Thoracic aorta (tissue), 2 donors: ENCODE data around the gene PARK7. TPM values are rescaled to one million over a fixed set of nuclear protein-coding genes. Genes with fewer than 3 reads are reported as not detected.

Source experiments
- ATAC-seq: fragments of 150-250 bp; one replicate; pipeline ENCODE4 v1.8.0; 2017; ENCODE audit warnings: low read depth; ENCODE audit not compliant: insufficient number of reproducible peaks, low FRiP score
- DNase-seq: peaks from one replicate; pipeline ENCODE4 v3.0.0-alpha.2; 2020; ENCODE audit warnings: low spot score
- H3K27ac ChIP-seq, 2 donors: fragments of 200-600 bp; sonication (generic); 1 replicate in 1 of 2; 2 replicates in 1 of 2; pipeline ENCODE4 v1.5.1; 2016; ENCODE audit warnings: mild to moderate bottlenecking in 2 of 2, moderate library complexity in 2 of 2
- H3K27me3 ChIP-seq: fragments of 200-600 bp; sonication (generic); replicated peaks from 2 replicates; pipeline ENCODE4 v1.6.0; 2016; ENCODE audit warnings: mild to moderate bottlenecking; ENCODE audit not compliant: insufficient read depth
- H3K36me3 ChIP-seq: fragments of 200-600 bp; sonication (generic); one replicate; pipeline ENCODE4 v1.5.1; 2016
- H3K4me1 ChIP-seq, 2 donors: fragments of 200-600 bp; sonication (generic); 1 replicate in 1 of 2; 2 replicates in 1 of 2; pipeline versions ENCODE4 v1.5.1 to v1.6.0; 2016; ENCODE audit warnings: low read depth in 2 of 2, mild to moderate bottlenecking in 1 of 2; ENCODE audit not compliant: control insufficient read depth in 1 of 2
- H3K4me3 ChIP-seq: fragments of 200-600 bp; sonication (generic); 2 replicates; pipeline ENCODE4 v1.5.1; 2016; ENCODE audit warnings: mild to moderate bottlenecking
- H3K9me3 ChIP-seq: fragments of 200-600 bp; sonication (generic); 2 replicates; pipeline ENCODE4 v1.5.1; 2016
- total RNA-seq, 2 donors: library from RNA; depleted of rRNA; stranded (reverse); fragments of >200 nt; gene quantifications; one replicate each; pipeline versions ENCODE4 v1.1.0 to v1.2.3, GENCODE V29; 2016
- TF ChIP-seq, protein P1 (sequence below): fragments of 200-600 bp; sonication (generic); IDR thresholded peaks from one replicate; pipeline ENCODE4 v1.5.1; 2019; ENCODE audit warnings: antibody characterized with exemption

PARK7 gene
- total RNA-seq, 2 donors from 2014 or later, result 140 to 145 TPM

DNA sequence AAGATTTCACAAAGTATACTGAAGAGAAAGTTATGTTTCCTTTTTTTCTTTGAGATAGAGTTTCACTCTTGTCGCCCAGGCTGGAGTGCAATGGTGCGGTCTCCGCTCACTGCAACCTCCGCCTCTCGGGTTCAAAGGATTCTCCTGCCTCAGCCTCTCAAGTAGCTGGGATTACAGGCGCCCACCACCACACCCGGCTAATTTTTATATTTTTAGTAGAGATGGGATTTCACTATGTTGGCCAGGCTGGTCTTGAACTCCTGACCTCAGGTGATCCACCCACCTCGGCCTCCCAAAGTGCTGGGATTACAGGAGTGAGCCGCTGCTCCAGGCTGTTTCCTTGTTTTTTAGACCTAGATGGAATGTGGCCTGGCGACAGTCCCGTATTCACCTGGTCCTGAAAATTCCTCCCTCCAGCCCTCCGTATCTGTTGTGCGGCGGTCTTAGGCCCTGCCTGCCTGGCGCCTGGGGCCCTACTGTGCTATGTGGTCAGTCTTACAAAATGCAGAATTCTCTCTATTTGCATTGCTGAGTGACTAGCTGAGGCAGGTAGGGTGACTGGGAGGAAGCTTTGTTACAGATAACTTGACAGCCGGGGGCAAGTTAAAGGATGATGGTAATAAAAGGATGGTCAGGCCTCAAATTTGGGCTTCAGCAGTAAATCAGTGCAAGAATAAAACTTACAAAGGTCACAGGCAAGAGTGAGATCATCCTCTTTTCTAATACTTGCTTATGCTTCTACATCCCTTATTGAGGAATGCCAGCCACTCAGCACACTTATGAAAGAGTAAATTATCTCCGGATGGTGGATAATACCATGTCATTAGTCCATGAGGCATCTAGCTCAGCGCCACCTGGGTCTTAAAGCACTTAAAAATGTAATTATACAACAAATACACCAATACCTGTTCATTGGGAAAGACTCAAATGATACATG lies 30.3 kb downstream of the PARK7 start:
- Histone ChIP-seq H3K27me3 (no peaks in the 10 kb centered on the region), H3K9me3 (no peaks in the 10 kb centered on the region), H3K36me3 (no peaks in the 10 kb centered on the region), H3K4me1 (peaks cover 0 to 10% of the 10 kb centered on the region in 2 donors), H3K27ac (no peak overlapping the region), H3K4me3 (no peak overlapping the region)
- DNase-seq (no peak), ATAC-seq (no peak)
- TF ChIP-seq, protein P1, sequence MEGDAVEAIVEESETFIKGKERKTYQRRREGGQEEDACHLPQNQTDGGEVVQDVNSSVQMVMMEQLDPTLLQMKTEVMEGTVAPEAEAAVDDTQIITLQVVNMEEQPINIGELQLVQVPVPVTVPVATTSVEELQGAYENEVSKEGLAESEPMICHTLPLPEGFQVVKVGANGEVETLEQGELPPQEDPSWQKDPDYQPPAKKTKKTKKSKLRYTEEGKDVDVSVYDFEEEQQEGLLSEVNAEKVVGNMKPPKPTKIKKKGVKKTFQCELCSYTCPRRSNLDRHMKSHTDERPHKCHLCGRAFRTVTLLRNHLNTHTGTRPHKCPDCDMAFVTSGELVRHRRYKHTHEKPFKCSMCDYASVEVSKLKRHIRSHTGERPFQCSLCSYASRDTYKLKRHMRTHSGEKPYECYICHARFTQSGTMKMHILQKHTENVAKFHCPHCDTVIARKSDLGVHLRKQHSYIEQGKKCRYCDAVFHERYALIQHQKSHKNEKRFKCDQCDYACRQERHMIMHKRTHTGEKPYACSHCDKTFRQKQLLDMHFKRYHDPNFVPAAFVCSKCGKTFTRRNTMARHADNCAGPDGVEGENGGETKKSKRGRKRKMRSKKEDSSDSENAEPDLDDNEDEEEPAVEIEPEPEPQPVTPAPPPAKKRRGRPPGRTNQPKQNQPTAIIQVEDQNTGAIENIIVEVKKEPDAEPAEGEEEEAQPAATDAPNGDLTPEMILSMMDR, result no peak

DNA sequence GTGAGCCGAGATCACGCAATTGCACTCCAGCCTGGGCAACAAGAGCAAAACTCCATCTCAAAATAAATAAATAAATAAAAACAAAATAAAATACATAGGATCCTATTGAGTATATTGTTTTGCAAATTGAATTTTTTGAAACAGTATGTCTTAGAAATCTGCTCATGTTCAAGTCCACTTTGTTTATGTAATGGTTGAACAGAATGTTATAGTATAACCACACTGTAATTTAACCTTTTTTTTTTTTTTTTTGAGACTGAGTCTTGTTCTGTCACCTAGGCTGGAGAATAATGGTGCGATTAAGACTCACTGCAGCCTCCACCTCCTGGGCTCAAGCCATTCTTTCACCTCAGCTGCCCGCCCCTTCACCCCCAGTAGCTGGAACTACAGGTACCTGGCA lies 31.4 kb downstream of the PARK7 start:
- Histone ChIP-seq H3K4me3 (no peak overlapping the region), H3K27me3 (no peaks in the 10 kb centered on the region), H3K9me3 (no peaks in the 10 kb centered on the region), H3K27ac (no peak overlapping the region), H3K4me1 (peaks cover 0 to 10% of the 10 kb centered on the region in 2 donors), H3K36me3 (no peaks in the 10 kb centered on the region)
- DNase-seq, result no peak
- TF ChIP-seq, protein P1, result no peak
- ATAC-seq, result no peak

DNA sequence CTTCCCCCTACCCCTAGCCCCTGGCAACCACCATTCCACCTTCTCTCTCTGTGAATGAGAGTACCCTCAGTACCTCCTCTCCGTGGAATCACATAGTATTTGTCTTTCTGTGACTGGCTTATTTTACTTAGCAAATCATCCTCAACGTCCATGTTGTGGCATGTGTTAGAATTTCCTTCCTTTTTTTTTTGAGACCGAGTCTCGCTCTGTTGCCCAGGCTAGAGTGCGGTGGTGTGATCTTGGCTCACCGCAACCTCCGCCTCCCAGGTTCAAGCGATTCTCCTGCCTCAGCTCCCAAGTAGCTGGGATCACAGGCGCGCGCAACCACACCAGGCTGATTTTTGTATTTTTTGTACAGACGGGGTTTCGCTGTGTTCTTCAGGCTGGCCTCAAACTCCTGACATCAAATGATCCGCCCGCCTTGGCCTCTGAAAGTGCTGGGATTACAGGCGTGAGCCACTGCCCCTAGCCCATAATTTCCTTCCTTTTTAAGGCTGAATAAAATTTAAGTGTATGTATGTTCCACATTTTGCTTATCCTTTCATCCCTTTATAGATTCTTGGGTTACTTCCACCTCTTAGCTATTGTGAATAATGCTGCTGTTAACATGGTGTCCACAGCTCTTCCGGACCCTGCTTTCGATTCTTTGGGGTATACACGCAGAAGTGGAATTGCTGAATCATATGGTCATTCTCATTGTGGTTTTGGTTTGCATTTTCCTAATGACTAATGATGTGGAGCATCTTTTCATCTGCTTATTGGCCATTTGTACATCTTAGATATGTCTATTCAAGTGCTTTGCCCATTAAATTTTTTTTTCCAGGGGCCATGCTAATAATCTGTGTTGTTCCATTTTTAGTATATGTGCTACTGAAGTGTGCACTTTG lies 32.3 kb downstream of the PARK7 start:
- Histone ChIP-seq H3K27me3 (no peaks in the 10 kb centered on the region), H3K4me3 (no peak overlapping the region), H3K36me3 (no peaks in the 10 kb centered on the region), H3K9me3 (no peaks in the 10 kb centered on the region), H3K4me1 (peaks cover 0 to 10% of the 10 kb centered on the region in 2 donors), H3K27ac (no peak overlapping the region)
- TF ChIP-seq, protein P1, result no peak
- DNase-seq (no peak), ATAC-seq (no peak)

DNA sequence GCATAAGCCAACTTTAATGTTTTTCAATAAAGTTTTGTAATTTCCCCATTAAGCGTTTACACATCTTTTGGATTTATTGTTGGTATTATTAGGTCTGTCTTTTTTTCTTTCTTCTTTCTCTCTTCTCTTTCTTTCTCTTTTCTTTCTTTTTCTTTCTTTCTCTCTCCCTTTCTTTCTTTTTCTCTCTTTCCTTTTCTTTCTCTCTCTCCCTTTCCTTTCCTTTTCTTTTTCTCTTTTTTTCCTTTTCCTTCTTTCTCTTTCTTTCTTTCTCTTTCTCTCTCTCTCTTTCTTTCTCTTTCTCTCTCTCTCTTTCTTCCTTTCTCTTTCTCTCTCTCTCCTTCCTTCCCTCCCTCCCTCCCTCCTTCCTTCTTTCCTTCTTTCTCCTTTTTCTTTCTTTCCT lies 33.3 kb downstream of the PARK7 start:
- no peak for DNase-seq
- no peak for ATAC-seq
- H3K27me3 ChIP-seq, result no peaks in the 10 kb centered on the region
- peaks cover 0 to 2% of the 10 kb centered on the region in 2 donors for H3K4me1 ChIP-seq
- H3K4me3 ChIP-seq, result no peak overlapping the region
- no peak overlapping the region for H3K27ac ChIP-seq
- no peaks in the 10 kb centered on the region for H3K9me3 ChIP-seq
- no peaks in the 10 kb centered on the region for H3K36me3 ChIP-seq
- TF ChIP-seq, protein P1, result no peak

DNA sequence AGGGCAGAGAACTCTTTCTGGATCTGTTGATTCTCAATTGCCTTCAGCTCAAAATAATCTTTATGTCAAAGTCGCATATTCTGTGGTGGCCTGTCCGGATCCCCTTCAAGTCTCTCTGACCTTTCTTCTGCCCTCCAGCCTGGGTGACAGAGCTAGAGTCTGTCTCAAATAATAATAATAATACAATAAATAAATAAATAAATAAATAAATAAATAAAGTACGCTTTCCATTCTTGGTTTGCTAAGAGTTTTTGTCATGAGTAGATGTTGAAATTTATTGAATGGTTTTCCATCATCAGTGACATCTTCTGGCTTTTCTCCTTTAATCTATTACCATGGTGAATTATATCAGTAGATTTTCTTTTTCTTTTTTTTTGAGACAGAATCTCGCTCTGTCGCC lies 33.9 kb downstream of the PARK7 start:
- no peak overlapping the region for H3K4me3 ChIP-seq
- TF ChIP-seq, protein P1, result no peak
- H3K27ac ChIP-seq, result no peak overlapping the region
- H3K36me3 ChIP-seq, result no peaks in the 10 kb centered on the region
- no peaks in the 10 kb centered on the region for H3K4me1 ChIP-seq
- no peak for DNase-seq
- ATAC-seq, result no peak
- no peaks in the 10 kb centered on the region for H3K27me3 ChIP-seq
- H3K9me3 ChIP-seq, result no peaks in the 10 kb centered on the region
